Nephron (organoid): Measurements from ENCODE around the gene KAT2A.

Experiments used
- H3K27ac Mint-ChIP-seq, 3 experiments: 2 replicates each; pipeline ENCODE4 v1.8.0; 2020; ENCODE audit warnings: mixed read lengths in 3 of 3, mild to moderate bottlenecking in 2 of 3, moderate library complexity in 1 of 3
- H3K27me3 Mint-ChIP-seq: 2 replicates; pipeline ENCODE4 v1.8.0; 2021; ENCODE audit warnings: low read depth, mild to moderate bottlenecking, moderate library complexity, mixed read lengths
- H3K36me3 Mint-ChIP-seq: 2 replicates; pipeline ENCODE4 v1.8.0; 2020; ENCODE audit warnings: low read depth, mixed read lengths
- H3K4me1 Mint-ChIP-seq: 2 replicates; pipeline ENCODE4 v1.8.0; 2020; ENCODE audit warnings: mixed read lengths
- H3K4me3 Mint-ChIP-seq, 3 experiments: 2 replicates each; pipeline ENCODE4 v1.8.0; 2020; ENCODE audit warnings: mild to moderate bottlenecking in 3 of 3, mixed read lengths in 3 of 3, moderate library complexity in 2 of 3
- H3K9me3 Mint-ChIP-seq: 2 replicates; pipeline ENCODE4 v1.8.0; 2020; ENCODE audit warnings: mixed read lengths
- TF ChIP-seq, protein P1 (sequence below), 3 experiments: fragments of 200-600 bp; sonication (generic); IDR thresholded peaks; one replicate each; pipeline ENCODE4 v1.5.0; 2021; ENCODE audit warnings: antibody characterized with exemption in 3 of 3; ENCODE audit not compliant: unreplicated experiment in 3 of 3

KAT2A gene

DNA sequence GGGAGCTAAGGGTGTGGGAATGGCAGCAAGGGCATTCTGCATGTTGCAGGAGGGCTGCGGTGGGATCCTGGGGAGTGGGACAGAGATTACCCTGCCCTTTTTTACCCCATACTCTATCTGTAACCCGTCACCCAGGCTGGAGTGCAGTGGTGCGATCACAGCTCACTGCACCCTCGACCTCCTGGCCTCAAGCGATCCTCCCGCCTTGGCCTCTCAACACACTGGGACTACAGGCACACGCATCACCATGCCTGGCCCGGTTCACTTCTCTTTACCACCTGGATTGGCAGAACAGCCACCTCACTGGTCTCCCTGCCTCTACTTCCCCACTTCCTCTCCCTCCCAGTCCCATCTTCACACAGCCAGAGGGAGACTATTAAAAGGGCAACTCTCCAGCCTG, 32.4 kb downstream of the KAT2A start:
- Mint-ChIP-seq H3K4me3 (no peak overlapping the region), H3K27ac (no peak overlapping the region), H3K36me3 (no peaks in the 10 kb centered on the region), H3K4me1 (peaks cover 29% of the 10 kb centered on the region), H3K27me3 (peaks cover 4% of the 10 kb centered on the region), H3K9me3 (no peaks in the 10 kb centered on the region)
- TF ChIP-seq, protein P1, sequence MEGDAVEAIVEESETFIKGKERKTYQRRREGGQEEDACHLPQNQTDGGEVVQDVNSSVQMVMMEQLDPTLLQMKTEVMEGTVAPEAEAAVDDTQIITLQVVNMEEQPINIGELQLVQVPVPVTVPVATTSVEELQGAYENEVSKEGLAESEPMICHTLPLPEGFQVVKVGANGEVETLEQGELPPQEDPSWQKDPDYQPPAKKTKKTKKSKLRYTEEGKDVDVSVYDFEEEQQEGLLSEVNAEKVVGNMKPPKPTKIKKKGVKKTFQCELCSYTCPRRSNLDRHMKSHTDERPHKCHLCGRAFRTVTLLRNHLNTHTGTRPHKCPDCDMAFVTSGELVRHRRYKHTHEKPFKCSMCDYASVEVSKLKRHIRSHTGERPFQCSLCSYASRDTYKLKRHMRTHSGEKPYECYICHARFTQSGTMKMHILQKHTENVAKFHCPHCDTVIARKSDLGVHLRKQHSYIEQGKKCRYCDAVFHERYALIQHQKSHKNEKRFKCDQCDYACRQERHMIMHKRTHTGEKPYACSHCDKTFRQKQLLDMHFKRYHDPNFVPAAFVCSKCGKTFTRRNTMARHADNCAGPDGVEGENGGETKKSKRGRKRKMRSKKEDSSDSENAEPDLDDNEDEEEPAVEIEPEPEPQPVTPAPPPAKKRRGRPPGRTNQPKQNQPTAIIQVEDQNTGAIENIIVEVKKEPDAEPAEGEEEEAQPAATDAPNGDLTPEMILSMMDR (IDR thresholded peaks at IDR 0.05; ENCODE audit: unreplicated experiment in 3 of 3): no peak

DNA sequence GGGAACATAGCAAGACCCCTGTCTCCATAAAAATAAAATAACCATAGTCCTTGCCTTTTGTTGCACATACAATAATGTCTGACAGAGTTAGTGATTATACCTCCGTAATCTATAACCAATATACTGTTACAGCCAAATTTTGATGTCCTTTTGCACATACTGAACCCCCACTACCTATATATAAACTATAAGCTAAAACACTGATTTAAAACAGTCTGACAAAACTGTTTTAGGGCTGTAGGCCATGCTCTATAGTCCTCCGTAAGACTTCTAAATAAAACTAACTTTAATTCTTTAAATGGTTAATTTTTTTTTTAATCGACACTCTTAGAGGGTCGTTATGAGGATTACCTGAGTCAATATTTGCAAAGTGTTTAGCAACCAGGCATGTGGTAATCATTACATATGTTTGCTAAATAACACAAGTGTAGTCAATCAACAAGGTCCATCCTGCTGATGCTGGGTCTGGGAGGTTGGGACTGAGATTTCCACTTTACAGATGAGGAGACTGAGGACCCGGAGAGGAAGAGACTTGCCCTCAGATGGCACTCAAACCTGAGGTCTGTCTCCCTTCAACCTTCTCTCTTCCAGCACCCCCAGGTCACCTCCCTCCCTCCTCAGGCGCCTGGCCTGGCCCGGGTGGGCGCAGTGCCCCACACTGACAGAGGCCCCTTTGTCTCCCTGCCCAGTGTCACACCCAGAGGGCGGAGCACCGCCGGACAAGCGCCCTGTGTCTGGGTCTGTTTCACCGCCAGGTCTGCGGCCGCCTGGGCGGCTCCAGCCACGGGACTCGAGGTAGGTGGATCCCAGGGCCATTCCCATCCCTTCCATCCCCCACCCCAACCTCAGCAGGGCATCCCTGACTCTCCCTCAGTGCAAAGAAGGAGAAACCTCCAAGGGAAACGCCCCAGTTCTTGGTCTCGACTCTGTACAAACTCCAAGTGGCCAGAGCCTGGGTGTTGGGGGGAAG, 33.1 kb downstream of the KAT2A start:
- no peaks in the 10 kb centered on the region for H3K9me3 Mint-ChIP-seq
- peaks cover 29% of the 10 kb centered on the region for H3K4me1 Mint-ChIP-seq
- peaks cover 4% of the 10 kb centered on the region for H3K27me3 Mint-ChIP-seq
- H3K36me3 Mint-ChIP-seq: no peaks in the 10 kb centered on the region
- peak overlapping the region in 1 of 3 experiments; percentile 50 for H3K27ac Mint-ChIP-seq
- H3K4me3 Mint-ChIP-seq: no peak overlapping the region
- TF ChIP-seq, protein P1 (IDR thresholded peaks at IDR 0.05; ENCODE audit: unreplicated experiment in 3 of 3): no peak

DNA sequence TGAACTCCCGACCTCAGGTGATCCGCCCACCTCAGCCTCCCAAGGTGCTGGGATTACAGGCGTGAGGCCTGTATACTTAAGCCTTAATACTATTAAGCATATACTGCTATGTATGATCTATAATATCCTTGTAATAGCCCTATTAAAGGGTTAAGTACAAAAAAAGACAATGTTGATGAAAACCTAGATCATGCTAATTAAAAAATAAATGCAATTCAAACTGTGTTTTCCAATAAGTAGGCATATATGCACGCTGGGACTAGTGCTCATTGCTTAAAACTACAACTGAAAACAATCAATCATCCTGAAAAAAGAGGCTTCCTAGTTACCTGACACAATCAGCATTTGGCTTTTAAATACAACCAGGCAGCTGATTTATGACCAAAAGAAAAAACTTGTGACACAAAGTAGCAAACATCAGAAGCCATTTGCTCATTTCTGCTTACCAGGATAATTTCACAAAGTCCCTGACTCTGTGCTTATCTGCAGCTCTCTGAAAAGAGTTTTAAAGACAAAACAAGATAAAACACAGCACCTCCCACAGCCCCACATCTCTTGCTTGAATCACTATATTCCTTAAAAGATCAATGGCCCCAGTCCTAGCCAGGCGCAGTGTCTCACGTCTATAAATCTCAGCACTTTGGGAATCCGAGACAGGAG, 34.0 kb downstream of the KAT2A start:
- Mint-ChIP-seq H3K27me3 (peaks cover 4% of the 10 kb centered on the region), H3K27ac (peak overlapping the region in 1 of 3 experiments; percentile 50), H3K9me3 (no peaks in the 10 kb centered on the region), H3K4me1 (peaks cover 29% of the 10 kb centered on the region), H3K4me3 (no peak overlapping the region), H3K36me3 (no peaks in the 10 kb centered on the region)
- TF ChIP-seq, protein P1 (IDR thresholded peaks at IDR 0.05; ENCODE audit: unreplicated experiment in 3 of 3): no peak

DNA sequence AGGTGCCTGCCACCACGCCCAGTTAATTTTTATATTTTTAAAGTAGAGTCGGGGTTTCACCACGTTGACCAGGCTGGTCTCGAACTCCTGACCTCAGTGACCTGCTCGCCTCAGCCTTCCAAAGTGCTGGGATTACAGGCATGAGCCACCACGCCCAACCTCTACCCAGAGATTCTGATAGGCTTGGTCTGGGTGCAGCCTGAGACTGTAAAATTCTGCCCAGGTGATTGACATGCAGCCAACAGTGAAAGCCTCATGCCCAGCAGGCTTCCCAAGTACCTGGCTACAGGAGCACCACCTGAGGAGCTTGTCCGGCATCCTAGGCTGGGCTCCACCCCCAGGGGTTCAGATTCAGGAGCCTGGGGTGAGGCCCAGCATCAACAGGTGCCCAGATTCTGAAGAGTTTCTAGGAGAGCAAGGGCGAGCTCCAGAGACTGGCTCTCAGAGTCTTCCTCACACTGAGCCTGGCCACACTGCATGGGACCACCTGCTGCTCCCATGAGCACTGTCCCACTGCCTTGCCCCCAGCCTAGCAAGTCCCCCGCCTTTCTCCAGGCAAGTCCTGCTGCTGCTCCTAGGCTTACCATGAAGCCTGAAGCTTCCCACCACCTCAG, 39.5 kb downstream of the KAT2A start:
- no peak overlapping the region for H3K4me3 Mint-ChIP-seq
- TF ChIP-seq, protein P1 (IDR thresholded peaks at IDR 0.05; ENCODE audit: unreplicated experiment in 3 of 3): no peak
- no peaks in the 10 kb centered on the region for H3K36me3 Mint-ChIP-seq
- H3K27ac Mint-ChIP-seq: no peak overlapping the region
- peaks cover 6% of the 10 kb centered on the region for H3K27me3 Mint-ChIP-seq
- peaks cover 13% of the 10 kb centered on the region for H3K4me1 Mint-ChIP-seq
- no peaks in the 10 kb centered on the region for H3K9me3 Mint-ChIP-seq

DNA sequence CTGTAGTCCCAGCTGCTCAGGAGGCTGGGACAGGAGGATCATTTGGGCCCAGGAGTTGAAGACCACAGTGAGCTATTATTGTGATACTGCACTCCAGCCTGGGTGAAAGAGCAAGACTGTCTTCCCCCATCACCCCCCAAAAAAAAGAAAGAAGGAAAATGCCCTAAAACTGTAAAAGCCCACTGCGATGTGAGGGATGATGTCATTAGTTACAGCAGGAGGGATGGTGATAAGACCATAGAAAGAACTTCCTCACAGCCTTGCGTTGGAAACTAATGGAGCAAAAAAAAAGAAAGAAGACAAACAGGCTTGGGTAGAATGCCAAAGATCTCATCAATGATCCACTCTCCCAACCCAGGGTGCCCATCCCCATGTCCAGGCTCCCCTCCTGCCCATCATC, 41.6 kb downstream of the KAT2A start:
- H3K36me3 Mint-ChIP-seq: no peaks in the 10 kb centered on the region
- peaks cover 16% of the 10 kb centered on the region for H3K27me3 Mint-ChIP-seq
- no peak overlapping the region for H3K27ac Mint-ChIP-seq
- H3K4me1 Mint-ChIP-seq: peaks cover 13% of the 10 kb centered on the region
- no peak overlapping the region for H3K4me3 Mint-ChIP-seq
- TF ChIP-seq, protein P1 (IDR thresholded peaks at IDR 0.05; ENCODE audit: unreplicated experiment in 3 of 3): no peak
- H3K9me3 Mint-ChIP-seq: no peaks in the 10 kb centered on the region
